ENCODE results near the gene TBC1D1. TPM values are rescaled to one million over a fixed set of nuclear protein-coding genes. Genes with fewer than 3 reads are reported as not detected.

The TBC1D1 gene
- total RNA-seq, 1 donor from 2014 or later: 56.5 TPM

GRCh38 chr4:38078590-38079421 lies 187.9 kb downstream of the TBC1D1 start:
- Histone ChIP-seq H3K4me3 (no peak overlapping the region), H3K27ac (peak overlapping the region; percentile 66), H3K27me3 (ENCODE audit: low read depth) (no peaks in the 10 kb centered on the region), H3K4me1 (peaks cover 22% of the 10 kb centered on the region), H3K36me3 (no peaks in the 10 kb centered on the region), H3K9me3 (no peaks in the 10 kb centered on the region)
- intact Hi-C loops (cut with DNase I): no loop called here
- ATAC-seq (peak in 1 of 2 donors; percentile 12), DNase-seq (no peak)
- TF ChIP-seq, protein P1, sequence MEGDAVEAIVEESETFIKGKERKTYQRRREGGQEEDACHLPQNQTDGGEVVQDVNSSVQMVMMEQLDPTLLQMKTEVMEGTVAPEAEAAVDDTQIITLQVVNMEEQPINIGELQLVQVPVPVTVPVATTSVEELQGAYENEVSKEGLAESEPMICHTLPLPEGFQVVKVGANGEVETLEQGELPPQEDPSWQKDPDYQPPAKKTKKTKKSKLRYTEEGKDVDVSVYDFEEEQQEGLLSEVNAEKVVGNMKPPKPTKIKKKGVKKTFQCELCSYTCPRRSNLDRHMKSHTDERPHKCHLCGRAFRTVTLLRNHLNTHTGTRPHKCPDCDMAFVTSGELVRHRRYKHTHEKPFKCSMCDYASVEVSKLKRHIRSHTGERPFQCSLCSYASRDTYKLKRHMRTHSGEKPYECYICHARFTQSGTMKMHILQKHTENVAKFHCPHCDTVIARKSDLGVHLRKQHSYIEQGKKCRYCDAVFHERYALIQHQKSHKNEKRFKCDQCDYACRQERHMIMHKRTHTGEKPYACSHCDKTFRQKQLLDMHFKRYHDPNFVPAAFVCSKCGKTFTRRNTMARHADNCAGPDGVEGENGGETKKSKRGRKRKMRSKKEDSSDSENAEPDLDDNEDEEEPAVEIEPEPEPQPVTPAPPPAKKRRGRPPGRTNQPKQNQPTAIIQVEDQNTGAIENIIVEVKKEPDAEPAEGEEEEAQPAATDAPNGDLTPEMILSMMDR (IDR thresholded peaks at IDR 0.05): no peak

GRCh38 chr4:38080061-38080974 lies 189.4 kb downstream of the TBC1D1 start:
- no peak overlapping the region for H3K27ac ChIP-seq
- peaks cover 3% of the 10 kb centered on the region for H3K36me3 ChIP-seq
- DNase-seq (no peak), ATAC-seq (no peak)
- peaks cover 14% of the 10 kb centered on the region for H3K4me1 ChIP-seq
- TF ChIP-seq, protein P1 (IDR thresholded peaks at IDR 0.05): no peak
- intact Hi-C loops (cut with DNase I): no loop called here
- no peaks in the 10 kb centered on the region for H3K9me3 ChIP-seq
- H3K27me3 ChIP-seq (ENCODE audit: low read depth): no peaks in the 10 kb centered on the region
- no peak overlapping the region for H3K4me3 ChIP-seq

- Histone ChIP-seq H3K27ac (peak overlapping the region; percentile 40), H3K4me1 (peaks cover 8% of the 10 kb centered on the region), H3K36me3 (peaks cover 3% of the 10 kb centered on the region), H3K9me3 (no peaks in the 10 kb centered on the region), H3K27me3 (ENCODE audit: low read depth) (no peaks in the 10 kb centered on the region), H3K4me3 (no peak overlapping the region)
- intact Hi-C loops (cut with DNase I): no loop called here
- DNase-seq: no peak
- ATAC-seq: no peak
- TF ChIP-seq, protein P1 (IDR thresholded peaks at IDR 0.05): no peak
Measured at GRCh38 chr4:38082021-38082420, 191.1 kb downstream of the TBC1D1 start.

DNA sequence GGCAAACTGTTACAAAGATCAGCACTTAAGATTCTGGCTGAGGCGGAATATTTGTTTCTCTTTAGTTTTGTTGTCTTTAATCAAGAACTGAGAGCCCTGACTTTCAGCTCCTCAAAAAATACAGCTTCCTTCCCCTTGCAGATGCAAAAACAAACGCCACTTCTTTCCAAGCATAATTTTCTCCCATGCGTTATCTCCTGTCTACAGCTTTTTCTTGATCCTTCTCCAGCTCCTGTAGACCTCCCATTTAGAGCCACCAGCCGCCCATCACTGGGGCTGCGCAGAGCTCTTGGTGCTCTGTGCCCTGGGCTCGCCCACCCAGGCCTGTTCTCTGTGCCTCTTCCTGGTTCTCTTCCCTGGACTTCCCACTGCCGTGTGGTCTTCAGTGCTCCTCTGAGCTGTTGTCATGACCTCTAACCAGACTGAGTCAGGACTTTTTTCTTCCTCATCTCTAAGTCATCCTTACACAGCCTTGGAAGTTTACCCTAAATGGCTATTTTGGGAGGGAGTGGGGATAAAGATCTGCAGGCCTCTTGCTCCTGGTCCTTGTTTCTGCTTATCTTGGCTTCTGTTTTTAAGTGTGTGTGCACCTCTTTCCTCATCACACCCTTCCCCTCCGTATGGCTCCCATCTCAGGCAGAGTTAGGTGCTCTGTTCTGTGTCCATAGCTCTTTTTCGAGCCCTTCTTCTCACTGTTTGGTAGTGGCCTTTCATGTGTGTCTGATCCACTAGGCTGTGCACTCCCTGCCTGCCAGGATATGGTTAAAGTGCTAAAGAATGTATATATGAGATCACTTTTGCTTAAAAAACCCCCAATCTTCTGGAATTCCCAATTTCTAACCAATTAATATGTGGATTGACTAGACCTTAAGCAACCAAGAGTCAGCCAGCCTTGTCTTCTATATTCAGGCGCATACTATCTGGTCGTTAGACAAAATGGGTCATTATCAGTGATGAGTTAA lies 191.8 kb downstream of the TBC1D1 start:
- intact Hi-C loops (cut with DNase I): no loop called here
- TF ChIP-seq, protein P1 (IDR thresholded peaks at IDR 0.05): no peak
- Histone ChIP-seq H3K9me3 (no peaks in the 10 kb centered on the region), H3K27me3 (ENCODE audit: low read depth) (no peaks in the 10 kb centered on the region), H3K36me3 (peaks cover 3% of the 10 kb centered on the region), H3K27ac (peak overlapping the region; percentile 40), H3K4me1 (peaks cover 8% of the 10 kb centered on the region), H3K4me3 (no peak overlapping the region)
- ATAC-seq: peak; percentile 56 to 62
- DNase-seq: no peak

All from lower lobe of right lung (tissue), 2 donors.